ENCODE results near the gene DPM2. TPM values are rescaled to one million over a fixed set of nuclear protein-coding genes. Genes with fewer than 3 reads are reported as not detected.
A peak's percentile ranks its signal among the peaks of the same experiment; 100 is the strongest.

Gene DPM2
- total and polyA plus RNA-seq, 2 donors = 17.9 to 32.8 TPM

DNA sequence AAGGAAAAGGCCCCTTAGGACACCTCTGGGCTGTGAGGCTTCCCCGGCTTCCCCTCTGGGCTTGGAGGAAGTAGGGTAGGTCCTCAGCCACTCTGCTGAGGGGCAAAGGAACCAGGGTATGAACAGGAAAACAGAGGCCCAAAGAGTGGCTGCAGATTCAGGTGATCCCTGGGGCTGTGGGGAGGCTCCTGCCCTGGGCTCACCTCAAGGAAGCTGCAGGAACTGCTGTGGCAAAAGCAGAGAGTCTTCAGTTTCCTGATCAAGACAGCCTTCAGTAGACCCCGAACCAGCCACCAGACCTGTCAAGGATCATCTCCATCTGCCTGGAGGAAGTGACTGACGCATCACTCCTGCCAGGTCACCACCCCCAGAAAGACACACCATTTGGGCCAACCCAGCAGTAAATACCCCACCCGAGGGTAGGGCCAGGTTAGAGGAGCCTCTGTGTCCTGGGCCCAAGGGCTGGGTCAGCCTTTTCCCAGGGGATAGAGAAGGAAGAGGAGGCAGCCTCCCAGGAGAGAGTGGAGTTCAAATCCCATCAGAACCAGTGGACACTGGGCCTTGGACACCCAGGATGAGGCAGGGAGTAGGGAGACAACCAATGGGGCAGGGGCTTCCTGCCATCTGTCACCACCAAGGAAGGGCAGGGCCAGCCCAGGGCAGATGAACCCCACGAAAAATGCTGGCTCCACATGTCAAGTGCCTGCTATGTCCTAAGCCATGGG lies 32.5 kb downstream of the DPM2 start:
- peaks cover 17 to 22% of the 10 kb centered on the region in 2 donors for H3K36me3 ChIP-seq (ENCODE audit: control insufficient read depth in 2 of 2, insufficient read depth in 2 of 2, low read length in 1 of 2)
- peak overlapping the region; percentile 96 for H3K27ac ChIP-seq (ENCODE audit: low read depth in 1 of 2, low read length in 1 of 2)
- peak overlapping the region; percentile 25 to 27 for H3K4me3 ChIP-seq (ENCODE audit: low read length in 2 of 2)
- DNase-seq (ENCODE audit: low read depth in 6 of 9, low spot score in 9 of 9) = peak in 2 of 9 donors; percentile 34 to 61
- H3K9me3 ChIP-seq (ENCODE audit: control insufficient read depth in 2 of 2, insufficient read depth in 1 of 2, low read length in 1 of 2) = no peaks in the 10 kb centered on the region
- peaks cover 40 to 46% of the 10 kb centered on the region in 2 donors for H3K4me1 ChIP-seq (ENCODE audit: control insufficient read depth in 2 of 2, insufficient read depth in 2 of 2, low read length in 2 of 2)
- no peaks in the 10 kb centered on the region for H3K27me3 ChIP-seq (ENCODE audit: control insufficient read depth in 2 of 2, insufficient read depth in 1 of 2, low read length in 1 of 2)
- WGBS = 27% methylated on average over 5 of the region's 5 CpGs

DNA sequence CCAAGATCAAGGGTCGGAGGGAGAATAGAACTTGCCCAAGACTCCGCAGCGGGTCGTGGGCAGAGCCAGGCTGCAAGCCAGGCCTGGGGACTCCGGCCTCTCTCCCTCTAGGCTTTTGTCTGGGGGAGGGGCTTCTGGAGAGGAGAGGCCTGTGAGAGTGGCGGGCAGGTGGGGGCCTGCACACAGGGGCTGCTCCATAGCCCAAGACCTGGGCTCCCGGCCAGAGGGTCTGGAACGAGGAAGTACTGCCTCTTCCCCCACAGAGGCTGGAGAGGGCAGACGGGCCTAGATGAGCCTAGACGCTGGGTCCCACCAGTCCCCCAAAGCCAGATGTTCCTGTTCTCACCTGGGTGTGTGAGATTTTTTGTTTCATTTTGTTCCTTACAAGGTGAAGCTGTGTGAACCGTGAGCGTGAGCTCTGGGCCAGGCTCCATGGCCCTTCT lies 33.1 kb downstream of the DPM2 start:
- H3K27ac ChIP-seq (ENCODE audit: low read depth in 1 of 2, low read length in 1 of 2) = peak overlapping the region; percentile 96
- H3K36me3 ChIP-seq (ENCODE audit: control insufficient read depth in 2 of 2, insufficient read depth in 2 of 2, low read length in 1 of 2) = peaks cover 12 to 16% of the 10 kb centered on the region in 2 donors
- peak overlapping the region; percentile 22 to 27 for H3K4me3 ChIP-seq (ENCODE audit: low read length in 2 of 2)
- no peak for DNase-seq (ENCODE audit: low read depth in 6 of 9, low spot score in 9 of 9)
- H3K9me3 ChIP-seq (ENCODE audit: control insufficient read depth in 2 of 2, insufficient read depth in 1 of 2, low read length in 1 of 2) = no peaks in the 10 kb centered on the region
- no peaks in the 10 kb centered on the region for H3K27me3 ChIP-seq (ENCODE audit: control insufficient read depth in 2 of 2, insufficient read depth in 1 of 2, low read length in 1 of 2)
- peaks cover 40 to 50% of the 10 kb centered on the region in 2 donors for H3K4me1 ChIP-seq (ENCODE audit: control insufficient read depth in 2 of 2, insufficient read depth in 2 of 2, low read length in 2 of 2)
- 50% methylated on average over 12 of the region's 12 CpGs for WGBS

DNA sequence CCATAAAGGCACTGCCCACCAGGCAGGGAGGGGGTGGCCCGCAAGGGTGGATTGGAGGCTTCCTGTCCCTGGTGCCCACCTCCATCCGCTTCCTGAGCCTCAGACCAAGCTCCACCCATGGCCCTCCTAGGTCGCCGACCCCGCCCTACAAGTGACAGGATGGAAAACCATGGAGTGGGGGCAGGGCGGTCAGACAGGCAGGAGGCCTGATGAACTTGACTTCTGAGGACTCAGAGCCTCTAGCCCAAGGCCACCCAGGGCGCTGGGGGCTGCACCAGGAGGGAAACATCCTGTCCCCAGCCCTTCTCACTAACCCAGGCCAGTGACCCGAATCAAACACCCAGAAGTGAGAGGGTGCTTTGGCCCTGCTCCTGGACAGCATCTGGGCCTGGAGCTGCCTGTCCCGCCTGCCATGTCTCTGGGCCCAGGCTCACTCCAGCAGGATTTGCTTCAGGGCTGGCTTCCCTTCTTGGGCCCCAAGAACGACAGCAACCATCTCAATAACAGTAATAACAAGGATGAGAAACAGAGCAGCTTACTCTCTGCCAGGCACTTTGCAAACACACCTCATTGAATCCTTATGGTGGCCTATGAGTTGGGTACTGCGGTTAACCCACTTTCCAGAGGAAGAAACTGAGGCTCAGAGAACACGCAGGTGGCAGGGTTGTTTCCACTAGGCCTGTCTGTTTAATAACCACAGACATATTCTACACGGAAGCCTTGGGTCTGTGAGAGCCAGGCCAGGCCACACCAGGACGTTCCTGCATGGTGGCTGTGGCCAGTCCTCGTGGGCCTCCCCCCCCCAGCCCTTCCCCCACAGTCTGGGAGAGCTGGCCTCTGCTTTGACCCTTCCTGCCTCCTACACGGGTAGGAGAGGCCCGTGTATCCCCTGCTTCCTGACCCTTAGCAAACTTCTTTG lies 33.8 kb downstream of the DPM2 start:
- WGBS = 53% methylated on average over 17 of the region's 17 CpGs

DNA sequence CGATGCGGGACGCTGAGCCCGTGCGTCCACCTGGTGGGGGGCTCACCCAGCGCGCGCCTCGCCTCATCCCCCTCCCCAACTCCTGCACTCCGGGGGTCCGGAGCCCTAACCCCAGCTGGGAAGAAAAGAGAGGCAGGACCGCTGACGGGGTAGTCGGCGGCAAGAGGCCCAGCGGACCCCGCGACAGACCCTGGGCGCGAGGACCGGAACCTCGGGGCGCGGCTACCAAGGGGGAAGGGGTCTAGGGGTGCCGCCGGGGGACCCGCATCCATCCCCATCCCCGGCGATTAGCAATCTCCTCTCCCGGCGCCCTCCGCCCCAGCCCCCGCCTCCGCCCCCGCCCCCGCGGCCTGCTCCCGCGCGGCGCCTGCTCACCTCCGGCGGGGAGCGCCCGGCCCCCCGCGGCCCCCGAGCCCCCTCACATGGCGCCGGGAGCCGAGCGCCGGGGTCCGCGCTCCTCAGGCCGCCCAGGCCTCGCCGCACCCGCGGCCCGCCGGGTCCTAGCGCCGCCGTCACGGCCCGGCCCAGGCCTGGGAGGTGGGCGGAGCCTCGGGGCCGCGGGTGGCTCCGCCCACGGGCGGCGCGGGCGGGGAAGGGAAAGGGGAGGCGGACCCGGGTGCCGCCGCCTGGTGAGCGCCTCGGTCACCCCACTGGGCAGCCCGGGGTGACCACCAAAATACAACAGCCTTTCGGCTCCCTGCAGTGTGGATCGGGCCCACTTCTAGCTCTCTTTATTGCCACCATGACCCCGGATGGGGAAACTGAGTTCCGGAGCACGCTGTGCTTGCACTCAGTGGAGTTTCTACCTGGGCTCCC lies 38.3 kb downstream of the DPM2 start, which contains the start of gene ST6GALNAC6:
Gene ST6GALNAC6 (minus strand): TSS at position 476 of the 816 bp plus-strand sequence. CDS start 1,622 bp downstream, outside the sequence.
- H3K4me1 ChIP-seq (ENCODE audit: control insufficient read depth in 2 of 2, insufficient read depth in 2 of 2, low read length in 2 of 2) = peaks cover 16 to 44% of the 10 kb centered on the region in 2 donors
- H3K4me3 ChIP-seq (ENCODE audit: low read length in 2 of 2) = peak within 1 kb of the TSS; percentile 65 to 83

More for the DNA sequence above, 33.8 kb downstream of the DPM2 start:
- Histone ChIP-seq H3K27ac (ENCODE audit: low read depth in 1 of 2, low read length in 1 of 2) (peak overlapping the region; percentile 96), H3K4me3 (ENCODE audit: low read length in 2 of 2) (no peak overlapping the region), H3K4me1 (ENCODE audit: control insufficient read depth in 2 of 2, insufficient read depth in 2 of 2, low read length in 2 of 2) (peaks cover 40 to 54% of the 10 kb centered on the region in 2 donors), H3K36me3 (ENCODE audit: control insufficient read depth in 2 of 2, insufficient read depth in 2 of 2, low read length in 1 of 2) (peaks cover 8 to 13% of the 10 kb centered on the region in 2 donors), H3K9me3 (ENCODE audit: control insufficient read depth in 2 of 2, insufficient read depth in 1 of 2, low read length in 1 of 2) (no peaks in the 10 kb centered on the region), H3K27me3 (ENCODE audit: control insufficient read depth in 2 of 2, insufficient read depth in 1 of 2, low read length in 1 of 2) (peaks cover 0 to 4% of the 10 kb centered on the region in 2 donors)
- peak in 3 of 9 donors; percentile 54 to 78 (median 62) for DNase-seq (ENCODE audit: low read depth in 6 of 9, low spot score in 9 of 9)

DNA sequence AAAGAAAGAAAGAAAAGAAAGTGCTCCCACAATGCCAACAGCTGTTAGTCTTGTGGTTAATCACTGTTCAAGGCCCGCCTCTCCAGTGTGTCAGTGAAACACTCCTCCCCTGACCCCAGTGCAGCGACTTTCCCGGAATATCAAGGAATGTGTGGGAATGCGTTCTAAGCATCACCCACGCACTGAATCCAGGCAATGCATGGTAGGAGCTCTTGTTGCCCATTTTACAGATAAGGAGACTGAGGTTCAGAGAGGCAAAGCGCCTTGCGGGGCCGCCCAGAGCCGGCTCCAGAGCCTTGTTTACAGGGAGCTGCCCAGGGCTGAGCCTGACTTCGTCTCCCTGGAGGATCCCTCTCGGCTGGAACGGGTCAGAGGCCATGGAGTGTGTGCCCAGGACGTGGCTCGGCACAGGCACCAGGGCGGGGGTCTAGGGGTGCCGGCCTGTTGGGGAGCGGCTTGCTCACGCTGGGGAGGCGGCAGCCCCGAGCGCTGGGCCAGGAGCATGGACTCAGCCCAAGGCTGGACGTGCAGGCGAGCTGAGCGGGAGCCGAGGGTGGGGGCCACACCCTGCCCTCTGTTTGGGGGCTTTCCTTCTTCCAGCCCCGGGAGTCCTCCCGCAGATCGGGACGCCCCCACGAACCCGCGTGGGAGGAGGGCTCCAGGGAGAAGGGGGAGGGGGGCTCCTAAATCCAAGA lies 39.1 kb downstream of the DPM2 start:
- H3K27ac ChIP-seq (ENCODE audit: low read depth in 1 of 2, low read length in 1 of 2) = peak overlapping the region; percentile 63 to 69
- H3K36me3 ChIP-seq (ENCODE audit: control insufficient read depth in 2 of 2, insufficient read depth in 2 of 2, low read length in 1 of 2) = peaks cover 27 to 29% of the 10 kb centered on the region in 2 donors
- DNase-seq (ENCODE audit: low read depth in 6 of 9, low spot score in 9 of 9) = peak in 1 of 9 donors; percentile 43
- peaks cover 0 to 9% of the 10 kb centered on the region in 2 donors for H3K27me3 ChIP-seq (ENCODE audit: control insufficient read depth in 2 of 2, insufficient read depth in 1 of 2, low read length in 1 of 2)
- H3K4me1 ChIP-seq (ENCODE audit: control insufficient read depth in 2 of 2, insufficient read depth in 2 of 2, low read length in 2 of 2) = peaks cover 8 to 37% of the 10 kb centered on the region in 2 donors
- peak overlapping the region; percentile 65 to 83 for H3K4me3 ChIP-seq (ENCODE audit: low read length in 2 of 2)
- H3K9me3 ChIP-seq (ENCODE audit: control insufficient read depth in 2 of 2, insufficient read depth in 1 of 2, low read length in 1 of 2) = peaks cover 3 to 24% of the 10 kb centered on the region in 2 donors
- WGBS = 42% methylated on average over 32 of the region's 32 CpGs

More for the DNA sequence above, 38.3 kb downstream of the DPM2 start, which contains the start of gene ST6GALNAC6:
- peak within 1 kb of the TSS; percentile 63 to 69 for H3K27ac ChIP-seq (ENCODE audit: low read depth in 1 of 2, low read length in 1 of 2)
- H3K9me3 ChIP-seq (ENCODE audit: control insufficient read depth in 2 of 2, insufficient read depth in 1 of 2, low read length in 1 of 2) = peaks cover 1 to 17% of the 10 kb centered on the region in 2 donors
- DNase-seq (ENCODE audit: low read depth in 6 of 9, low spot score in 9 of 9) = peak in 4 of 9 donors; percentile 69 to 82 (median 76)
- H3K36me3 ChIP-seq (ENCODE audit: control insufficient read depth in 2 of 2, insufficient read depth in 2 of 2, low read length in 1 of 2) = peaks cover 19 to 21% of the 10 kb centered on the region in 2 donors
- peaks cover 0 to 9% of the 10 kb centered on the region in 2 donors for H3K27me3 ChIP-seq (ENCODE audit: control insufficient read depth in 2 of 2, insufficient read depth in 1 of 2, low read length in 1 of 2)
- 1% methylated on average over 87 of the region's 89 CpGs for WGBS

DNA sequence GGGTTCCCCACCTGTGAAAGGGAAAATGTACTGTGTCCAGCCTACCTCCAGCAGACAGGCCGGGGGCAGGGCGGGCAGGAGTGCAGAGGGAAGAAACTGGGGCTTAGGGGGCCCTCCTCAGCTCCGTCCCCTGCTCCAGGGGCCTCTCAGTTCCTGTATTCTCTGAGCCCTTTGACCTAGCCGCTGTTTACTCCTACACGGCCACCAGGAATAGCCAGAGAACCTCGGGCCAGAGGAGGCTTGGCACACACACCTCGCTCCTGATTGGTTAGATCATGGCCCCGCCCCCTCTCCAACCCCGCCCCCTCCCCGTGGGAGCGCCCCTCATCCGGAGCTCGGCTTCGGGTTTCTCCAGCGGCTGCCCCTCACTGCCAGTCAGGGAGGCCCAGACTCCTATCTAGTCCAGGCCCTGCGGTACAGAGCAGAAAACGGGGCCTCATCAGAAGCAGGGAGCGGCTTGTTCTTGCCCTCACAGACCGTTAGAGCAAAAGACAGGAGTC lies 40.4 kb downstream of the DPM2 start:
- DNase-seq (ENCODE audit: low read depth in 6 of 9, low spot score in 9 of 9) = peak in 2 of 9 donors; percentile 30 to 66
- WGBS = 32% methylated on average over 19 of the region's 19 CpGs
- peaks cover 0 to 9% of the 10 kb centered on the region in 2 donors for H3K27me3 ChIP-seq (ENCODE audit: control insufficient read depth in 2 of 2, insufficient read depth in 1 of 2, low read length in 1 of 2)
- H3K27ac ChIP-seq (ENCODE audit: low read depth in 1 of 2, low read length in 1 of 2) = peak overlapping the region in 1 of 2 donors; percentile 43
- H3K36me3 ChIP-seq (ENCODE audit: control insufficient read depth in 2 of 2, insufficient read depth in 2 of 2, low read length in 1 of 2) = peaks cover 38 to 39% of the 10 kb centered on the region in 2 donors
- no peak overlapping the region for H3K4me3 ChIP-seq (ENCODE audit: low read length in 2 of 2)
- H3K4me1 ChIP-seq (ENCODE audit: control insufficient read depth in 2 of 2, insufficient read depth in 2 of 2, low read length in 2 of 2) = peaks cover 3 to 31% of the 10 kb centered on the region in 2 donors
- H3K9me3 ChIP-seq (ENCODE audit: control insufficient read depth in 2 of 2, insufficient read depth in 1 of 2, low read length in 1 of 2) = peaks cover 10 to 34% of the 10 kb centered on the region in 2 donors

DNA sequence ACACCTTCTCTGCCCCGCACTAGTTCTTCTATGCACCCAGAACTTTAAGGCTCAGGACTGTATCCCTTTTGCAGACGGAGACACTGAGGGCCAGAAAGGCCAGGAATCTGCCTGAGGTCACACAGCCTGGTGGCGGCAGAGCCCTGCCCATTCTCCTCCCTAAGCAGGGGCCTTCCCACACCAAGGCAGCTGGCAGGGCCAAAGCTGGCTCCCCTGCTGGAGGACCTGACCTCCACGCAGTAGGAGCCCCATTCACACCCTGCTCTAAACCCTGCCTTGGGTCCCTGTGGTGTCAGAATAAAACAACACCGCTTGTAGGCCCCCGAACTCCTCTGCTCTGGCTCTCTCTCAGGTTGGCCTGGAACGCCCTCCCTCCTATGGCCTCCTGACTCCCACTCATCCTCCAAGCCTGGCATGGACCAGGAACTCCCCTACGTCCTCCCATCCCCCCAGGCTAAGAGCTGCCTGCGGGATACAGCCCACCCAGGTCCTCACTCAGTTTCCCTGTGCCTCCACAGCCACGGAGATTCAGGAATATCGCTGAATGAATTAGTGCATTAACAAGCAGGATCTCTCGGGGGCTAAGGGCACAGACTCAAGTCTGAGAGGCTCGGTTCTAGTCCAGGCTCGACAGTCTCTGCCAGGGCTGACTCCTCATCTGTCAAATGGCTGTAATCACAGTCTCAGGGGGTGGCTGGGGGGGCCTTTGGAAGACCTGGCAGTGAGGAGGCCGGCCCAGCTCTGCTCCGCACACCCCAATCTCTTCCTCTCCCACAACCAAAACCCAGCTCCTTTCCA lies 41.1 kb downstream of the DPM2 start:
- 93% methylated on average over 16 of the region's 16 CpGs for WGBS
- H3K4me3 ChIP-seq (ENCODE audit: low read length in 2 of 2) = no peak overlapping the region
- H3K9me3 ChIP-seq (ENCODE audit: control insufficient read depth in 2 of 2, insufficient read depth in 1 of 2, low read length in 1 of 2) = peaks cover 10 to 34% of the 10 kb centered on the region in 2 donors
- DNase-seq (ENCODE audit: low read depth in 6 of 9, low spot score in 9 of 9) = no peak
- H3K36me3 ChIP-seq (ENCODE audit: control insufficient read depth in 2 of 2, insufficient read depth in 2 of 2, low read length in 1 of 2) = peaks cover 38 to 39% of the 10 kb centered on the region in 2 donors
- H3K27me3 ChIP-seq (ENCODE audit: control insufficient read depth in 2 of 2, insufficient read depth in 1 of 2, low read length in 1 of 2) = peaks cover 0 to 9% of the 10 kb centered on the region in 2 donors
- no peak overlapping the region for H3K27ac ChIP-seq (ENCODE audit: low read depth in 1 of 2, low read length in 1 of 2)
- peaks cover 3 to 31% of the 10 kb centered on the region in 2 donors for H3K4me1 ChIP-seq (ENCODE audit: control insufficient read depth in 2 of 2, insufficient read depth in 2 of 2, low read length in 2 of 2)
